KOPT-K1 (cell line): Measurements from ENCODE around the gene ACOXL.

Experiments used
- H3K27ac ChIP-seq: fragments of 200-600 bp; sonication (generic); 2 replicates; pipeline ENCODE4 v1.5.1; 2016; ENCODE audit warnings: antibody characterized with exemption, mild to moderate bottlenecking, low read depth, low read length; ENCODE audit not compliant: poor library complexity, severe bottlenecking
- H3K36me3 ChIP-seq: fragments of 200-600 bp; sonication (generic); 2 replicates; pipeline ENCODE4 v1.5.1; 2017; ENCODE audit warnings: antibody characterized with exemption, mild to moderate bottlenecking, low read length, moderate library complexity; ENCODE audit not compliant: insufficient read depth
- H3K9me3 ChIP-seq: fragments of 200-600 bp; sonication (generic); 2 replicates; pipeline ENCODE4 v1.5.1; 2017; ENCODE audit warnings: antibody characterized with exemption, low read length, mild to moderate bottlenecking; ENCODE audit not compliant: insufficient read depth, poor library complexity, severe bottlenecking

ACOXL gene

DNA sequence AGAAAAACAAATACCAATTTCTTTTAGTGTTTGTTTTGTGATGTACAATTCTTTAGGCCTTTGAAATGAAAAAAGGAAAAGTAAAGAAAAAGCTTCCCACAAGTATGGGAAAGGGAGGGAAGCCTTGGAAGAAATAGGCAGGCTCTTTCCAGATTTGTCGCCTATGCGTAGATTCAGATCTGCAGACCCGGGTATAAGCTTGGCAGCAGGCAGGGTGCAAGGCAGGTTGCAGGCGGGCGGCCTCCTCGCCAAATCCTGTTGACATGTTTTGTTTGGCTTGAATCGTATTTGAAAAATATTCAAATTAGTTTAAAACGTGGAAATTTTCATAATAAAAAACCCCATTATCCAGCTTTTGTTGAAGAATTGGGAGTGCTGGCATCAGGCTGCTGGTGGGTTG lies 104.3 kb downstream of the ACOXL start:
- H3K27ac ChIP-seq: no peak overlapping the region
- no peaks in the 10 kb centered on the region for H3K9me3 ChIP-seq
- H3K36me3 ChIP-seq: no peaks in the 10 kb centered on the region

DNA sequence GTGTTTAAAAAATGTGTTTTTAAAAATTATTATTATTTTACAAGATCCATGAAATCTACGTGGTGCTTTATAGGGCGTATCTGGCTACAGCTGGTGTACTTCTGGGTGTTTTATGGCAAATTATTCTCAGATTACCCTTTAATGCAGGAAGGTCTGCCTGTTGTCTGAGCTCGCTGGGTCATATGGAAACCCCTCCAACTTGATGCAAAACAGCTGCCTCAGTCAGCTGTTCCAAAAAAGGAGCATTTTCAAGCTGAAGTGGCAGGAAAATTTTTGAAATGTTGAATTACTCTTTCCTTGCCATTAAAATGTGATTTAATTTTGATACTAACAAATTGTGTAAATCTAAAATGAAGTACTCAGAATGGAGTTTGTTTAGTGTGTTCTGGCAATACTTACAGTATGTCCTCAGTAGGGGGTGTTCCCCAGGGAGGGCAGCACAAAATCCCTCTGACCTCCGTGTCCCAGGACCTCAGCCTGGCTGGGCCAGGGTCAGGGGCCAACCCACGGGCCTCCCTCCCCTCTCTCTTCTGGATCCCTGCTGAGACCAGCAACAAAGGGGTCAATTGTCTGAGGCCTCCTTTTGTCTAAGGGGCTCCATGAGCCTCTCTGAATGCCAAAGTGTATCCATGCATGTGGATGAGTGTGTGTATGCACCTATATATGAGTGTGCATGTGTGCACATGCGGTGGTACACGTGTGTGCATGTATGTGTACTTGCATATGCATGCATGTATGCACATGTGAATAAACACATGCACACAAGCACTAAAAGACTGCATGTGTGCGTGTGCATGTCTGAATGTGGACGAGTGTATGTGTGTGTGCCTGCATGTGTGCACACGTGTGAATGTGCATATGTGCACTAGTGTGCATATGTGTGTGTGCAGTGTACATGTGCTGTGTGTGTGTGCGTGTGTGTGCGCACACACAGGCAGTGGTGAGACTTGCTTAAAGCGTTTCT lies 105.4 kb downstream of the ACOXL start:
- Histone ChIP-seq H3K27ac (no peak overlapping the region), H3K36me3 (no peaks in the 10 kb centered on the region), H3K9me3 (no peaks in the 10 kb centered on the region)

DNA sequence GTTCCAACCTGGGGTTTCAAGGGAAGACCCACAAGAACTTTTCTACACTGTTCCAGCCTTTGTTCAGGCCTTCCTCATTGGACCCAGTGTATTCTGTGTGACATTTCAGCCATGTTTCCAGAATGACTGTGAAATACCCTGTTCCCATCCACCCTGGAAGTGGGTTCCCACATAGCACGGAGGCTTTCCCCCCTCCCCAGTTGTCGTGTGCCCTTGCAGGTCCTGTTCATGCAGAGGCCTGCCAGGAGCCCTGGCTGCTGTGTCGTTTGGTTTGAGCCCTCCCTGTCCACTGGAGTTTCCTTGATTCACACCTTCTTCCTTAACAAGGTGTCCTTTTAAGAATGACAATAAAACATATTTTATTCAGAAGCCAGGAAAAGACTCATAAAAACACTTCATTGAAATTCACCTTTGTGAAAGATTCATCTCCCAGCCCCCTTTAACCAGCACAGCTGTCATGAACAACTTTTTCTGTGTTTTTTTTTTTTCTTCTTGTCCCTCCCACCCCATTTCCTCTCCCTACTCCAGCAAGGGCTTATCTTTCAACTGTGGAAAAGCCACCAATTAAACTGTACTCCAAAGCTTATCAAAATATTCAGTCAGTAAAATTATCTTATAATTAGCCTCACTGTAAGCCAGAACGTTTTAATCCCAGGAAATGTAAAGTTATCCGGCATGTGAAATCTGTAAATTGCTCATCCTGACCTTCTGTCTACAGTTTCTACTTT lies 106.4 kb downstream of the ACOXL start:
- H3K27ac ChIP-seq: peak overlapping the region; percentile 21
- no peaks in the 10 kb centered on the region for H3K36me3 ChIP-seq
- no peaks in the 10 kb centered on the region for H3K9me3 ChIP-seq

DNA sequence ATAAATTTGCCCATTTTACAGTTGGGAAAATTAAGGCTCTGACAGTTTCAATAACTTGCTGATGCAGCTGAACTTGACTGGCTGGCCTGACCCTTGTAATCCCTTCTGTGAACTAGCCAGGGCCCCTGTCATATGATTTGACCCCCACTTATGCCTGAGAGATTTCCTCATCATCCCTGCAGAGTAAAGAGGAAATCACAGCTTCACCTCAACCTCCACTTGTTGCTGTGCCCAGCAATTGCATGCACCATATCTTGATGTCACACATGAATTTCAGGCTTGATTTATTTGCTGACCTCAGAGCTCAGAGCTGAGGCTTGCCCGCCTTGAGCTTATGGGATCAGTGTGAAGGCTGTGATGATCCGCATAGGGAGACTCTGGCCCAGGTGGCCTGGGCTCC lies 108.1 kb downstream of the ACOXL start:
- H3K27ac ChIP-seq: no peak overlapping the region
- H3K9me3 ChIP-seq: no peaks in the 10 kb centered on the region
- no peaks in the 10 kb centered on the region for H3K36me3 ChIP-seq

DNA sequence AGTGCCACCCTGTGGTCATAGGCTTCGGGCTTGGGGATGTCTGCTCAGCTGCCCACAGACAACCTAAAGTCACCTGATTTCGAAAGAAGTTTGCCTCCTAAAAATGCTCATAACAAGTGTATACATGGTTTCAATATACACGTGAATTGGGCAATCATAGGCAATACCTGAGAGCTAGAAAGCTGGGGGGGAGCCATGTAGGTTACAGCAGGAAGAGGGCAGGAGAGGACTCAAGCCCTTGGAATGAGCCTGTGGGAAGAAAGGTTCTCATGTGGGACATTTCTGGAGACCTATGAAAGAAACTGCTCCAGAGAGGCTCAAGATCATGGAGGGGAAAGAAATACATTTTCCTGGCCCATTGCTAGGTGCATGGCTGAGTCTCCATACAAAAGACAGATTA lies 109.7 kb downstream of the ACOXL start:
- Histone ChIP-seq H3K9me3 (no peaks in the 10 kb centered on the region), H3K36me3 (no peaks in the 10 kb centered on the region), H3K27ac (no peak overlapping the region)

DNA sequence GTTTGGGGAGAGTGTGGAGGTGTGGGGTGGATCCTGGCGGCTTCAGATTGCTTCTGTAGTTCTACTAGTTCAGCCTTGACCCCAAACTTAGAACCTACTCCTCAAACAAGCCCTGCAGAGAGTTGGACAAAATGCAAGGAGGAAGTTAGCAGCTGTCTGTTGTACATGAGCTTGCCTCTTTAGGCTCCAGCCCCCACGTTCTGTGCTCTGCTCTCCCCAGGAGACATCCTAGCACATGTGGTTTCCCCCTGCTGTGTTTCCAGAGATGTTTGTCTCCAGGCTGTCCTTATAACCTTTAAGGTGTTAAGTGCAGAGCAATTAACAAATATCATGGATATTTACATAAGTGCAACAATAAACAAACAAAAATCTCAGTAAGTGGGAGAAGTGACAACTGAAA lies 111.1 kb downstream of the ACOXL start:
- Histone ChIP-seq H3K36me3 (no peaks in the 10 kb centered on the region), H3K9me3 (no peaks in the 10 kb centered on the region), H3K27ac (no peak overlapping the region)

DNA sequence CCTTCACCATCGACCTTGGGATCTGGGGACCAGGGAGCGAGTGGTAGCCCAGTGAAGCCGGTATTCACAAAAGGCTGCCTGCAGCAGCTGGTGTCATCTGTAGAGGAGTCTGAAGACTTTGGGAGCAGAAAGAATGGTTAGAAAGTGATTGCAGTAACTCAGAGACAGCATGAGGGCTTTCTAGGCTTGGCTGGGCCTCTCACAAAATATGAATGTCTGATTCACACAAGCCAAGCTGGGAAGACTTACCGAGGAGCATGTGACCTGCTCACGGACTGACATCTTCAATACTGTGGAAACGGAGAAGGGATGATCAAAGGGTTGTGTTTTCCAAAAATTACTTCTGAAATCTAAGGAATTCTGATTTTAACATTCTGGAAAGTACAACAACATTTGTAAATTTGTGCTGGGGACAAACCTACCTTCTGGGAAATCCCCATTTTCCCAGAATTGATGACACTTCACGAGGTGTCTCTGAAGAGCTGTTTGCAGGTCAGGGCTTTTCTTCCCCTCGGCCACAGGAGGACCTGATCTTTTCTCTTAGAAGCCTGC lies 111.7 kb downstream of the ACOXL start:
- Histone ChIP-seq H3K27ac (no peak overlapping the region), H3K9me3 (no peaks in the 10 kb centered on the region), H3K36me3 (no peaks in the 10 kb centered on the region)

DNA sequence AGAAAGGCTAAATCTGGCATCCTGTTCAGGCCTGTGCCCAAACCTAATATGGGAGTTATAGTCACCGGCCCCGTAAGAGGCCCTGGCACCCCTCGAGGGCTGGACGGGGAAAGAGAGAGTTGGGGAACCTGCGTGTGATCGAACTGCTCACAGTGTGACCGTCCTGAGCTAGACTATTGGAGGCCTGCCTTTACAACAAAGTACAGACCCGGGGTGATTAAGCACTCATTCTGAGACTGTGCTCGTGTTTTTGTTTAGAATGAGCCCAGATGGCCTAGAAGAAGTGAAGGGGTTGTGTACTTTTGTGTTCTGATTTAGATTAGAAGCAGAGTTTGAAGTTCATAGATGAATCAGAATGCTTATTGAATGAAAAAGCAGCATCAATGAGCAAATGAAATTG lies 115.3 kb downstream of the ACOXL start:
- Histone ChIP-seq H3K27ac (no peak overlapping the region), H3K36me3 (no peaks in the 10 kb centered on the region), H3K9me3 (no peaks in the 10 kb centered on the region)

DNA sequence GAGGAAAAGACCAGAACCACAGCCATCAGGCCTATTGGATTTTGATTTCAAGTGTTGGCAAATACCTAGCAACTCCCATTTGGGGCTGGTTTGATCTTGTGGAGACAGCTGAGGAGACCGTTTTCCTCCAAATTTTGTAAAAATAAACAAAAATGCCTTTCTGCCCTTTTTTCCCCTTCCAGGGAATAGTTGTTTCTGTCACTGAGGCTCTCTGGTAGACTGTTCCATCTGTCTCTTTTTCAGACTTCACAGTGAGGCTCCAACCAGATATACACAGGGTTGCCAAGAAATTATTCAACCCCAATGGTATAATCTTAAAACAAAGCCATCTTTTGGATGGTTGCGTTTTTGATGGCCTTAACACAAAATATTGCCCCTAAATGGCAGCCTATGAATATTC lies 115.7 kb downstream of the ACOXL start:
- H3K27ac ChIP-seq: no peak overlapping the region
- H3K36me3 ChIP-seq: no peaks in the 10 kb centered on the region
- no peaks in the 10 kb centered on the region for H3K9me3 ChIP-seq

DNA sequence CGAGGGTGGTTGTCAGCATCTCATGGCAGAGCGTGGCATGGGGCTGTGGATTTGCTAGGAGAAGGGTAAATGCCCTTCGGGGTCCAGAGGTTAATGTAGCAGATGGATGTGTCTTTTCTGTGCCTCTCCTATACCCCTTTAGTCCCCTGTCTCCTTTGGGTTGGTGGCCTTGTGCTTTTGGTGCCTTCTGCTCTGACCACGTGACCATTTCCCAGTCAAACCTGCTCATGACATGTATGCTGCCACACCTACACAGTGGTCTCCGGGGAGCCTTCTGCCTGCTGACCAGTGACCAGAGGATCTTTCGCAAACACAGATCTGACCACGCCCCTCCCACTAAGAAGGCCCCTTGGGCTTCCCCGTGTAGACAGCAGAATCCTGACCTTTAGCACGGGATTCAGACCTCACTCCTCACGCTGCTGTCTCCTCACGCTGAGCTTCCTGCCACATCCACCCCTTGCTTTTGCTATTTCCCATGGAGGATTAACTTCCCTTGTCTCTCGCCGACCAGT lies 116.2 kb downstream of the ACOXL start:
- Histone ChIP-seq H3K27ac (no peak overlapping the region), H3K36me3 (no peaks in the 10 kb centered on the region)

DNA sequence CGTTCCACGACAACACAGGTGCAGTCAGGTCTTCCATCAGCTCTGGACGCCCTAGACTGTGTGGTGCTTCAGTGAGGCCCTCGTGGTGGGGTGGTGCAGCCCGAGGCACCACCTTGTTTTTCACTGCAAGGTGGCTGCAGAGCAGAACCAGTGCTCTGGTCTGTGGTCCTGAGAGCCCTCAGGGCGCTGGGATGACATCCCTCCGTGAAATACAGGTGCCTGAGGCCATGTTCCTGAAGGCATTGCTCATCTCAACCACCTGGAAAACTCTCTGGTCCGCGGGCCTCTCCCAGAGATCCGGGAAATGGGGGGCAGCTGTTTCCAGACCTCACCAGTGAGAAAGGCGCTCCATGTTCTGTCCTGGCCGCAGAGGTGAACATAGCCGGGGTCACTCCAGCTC lies 119.2 kb downstream of the ACOXL start:
- H3K36me3 ChIP-seq: no peaks in the 10 kb centered on the region
- no peaks in the 10 kb centered on the region for H3K9me3 ChIP-seq

More for the DNA sequence above, 116.2 kb downstream of the ACOXL start:
- H3K9me3 ChIP-seq: no peaks in the 10 kb centered on the region

DNA sequence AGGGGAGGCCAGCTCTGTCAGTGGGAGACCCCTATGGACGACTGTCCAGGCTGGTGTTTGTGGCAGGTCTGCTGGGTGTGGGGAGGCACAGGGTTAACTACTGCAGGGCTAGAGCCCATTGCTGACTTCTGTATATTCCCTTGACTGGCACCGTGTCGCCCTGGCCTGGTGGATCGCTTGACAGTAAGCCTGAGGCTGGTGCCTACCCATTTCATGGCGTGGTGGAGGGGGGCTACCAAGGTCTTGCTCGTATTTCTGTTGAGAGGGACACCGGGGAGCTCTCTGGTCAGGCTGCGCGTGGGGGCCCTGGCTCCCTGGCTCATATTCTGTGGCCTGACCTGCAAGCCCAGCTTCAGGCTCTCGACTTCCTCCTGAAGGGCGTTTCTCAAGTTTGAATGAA lies 119.7 kb downstream of the ACOXL start:
- H3K27ac ChIP-seq: peak overlapping the region; percentile 40
- H3K36me3 ChIP-seq: no peaks in the 10 kb centered on the region
- no peaks in the 10 kb centered on the region for H3K9me3 ChIP-seq

More for the DNA sequence above, 119.2 kb downstream of the ACOXL start:
- H3K27ac ChIP-seq: peak overlapping the region; percentile 40

DNA sequence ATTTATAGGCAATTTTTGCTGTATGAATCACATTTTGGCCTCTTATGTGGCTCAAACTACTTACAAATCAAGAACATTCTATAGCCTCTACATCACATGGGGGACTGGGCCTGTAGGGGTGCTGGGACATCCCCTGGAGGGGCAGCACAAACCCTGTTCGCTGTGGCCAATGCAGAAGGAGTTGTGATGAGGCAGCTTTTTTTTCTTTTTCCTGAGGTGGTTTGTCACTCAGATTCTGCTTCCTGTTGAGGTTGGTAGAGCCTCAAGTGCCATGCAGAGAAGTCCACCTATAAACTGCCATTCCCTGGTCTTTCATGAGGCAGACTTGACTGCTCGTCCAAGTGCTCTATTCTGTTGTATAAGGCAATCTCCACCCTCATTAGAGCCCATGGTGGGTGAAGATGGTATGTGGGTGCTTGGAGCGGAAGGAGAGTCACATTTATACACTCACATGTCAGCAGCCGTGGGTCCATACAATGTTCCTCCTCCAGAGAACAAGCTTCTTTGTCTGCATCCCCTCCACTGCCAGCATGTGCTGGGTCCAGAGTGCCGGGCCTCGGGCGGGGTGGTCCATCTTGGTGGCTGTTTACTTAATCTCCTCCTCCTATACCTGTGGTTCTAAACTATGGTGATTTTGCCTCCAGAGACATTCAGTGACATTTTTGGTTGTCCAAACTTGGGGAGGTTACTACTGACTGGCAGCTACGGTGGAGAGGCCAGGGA lies 120.3 kb downstream of the ACOXL start:
- Histone ChIP-seq H3K9me3 (no peaks in the 10 kb centered on the region), H3K27ac (peak overlapping the region; percentile 40), H3K36me3 (no peaks in the 10 kb centered on the region)

DNA sequence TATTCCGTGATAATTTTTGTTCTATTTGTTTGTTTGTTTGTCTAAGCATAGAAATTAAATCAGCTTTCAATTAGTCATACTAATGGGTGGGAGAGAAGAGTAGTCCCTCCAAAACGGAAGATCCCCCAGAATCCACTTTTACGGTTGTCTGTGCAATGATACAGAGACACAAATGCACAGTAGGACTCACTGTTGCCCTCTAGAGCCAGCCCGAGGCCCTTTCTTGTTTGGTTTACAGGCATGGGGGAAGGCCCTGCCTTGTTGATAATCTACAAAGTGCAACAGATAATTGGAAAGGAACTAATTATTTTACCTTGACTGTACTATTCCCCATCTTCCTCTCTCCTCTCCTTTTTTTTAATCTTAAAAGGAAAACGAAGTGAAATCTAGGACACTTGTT lies 121.1 kb downstream of the ACOXL start:
- Histone ChIP-seq H3K27ac (peak overlapping the region; percentile 40), H3K36me3 (no peaks in the 10 kb centered on the region), H3K9me3 (no peaks in the 10 kb centered on the region)

DNA sequence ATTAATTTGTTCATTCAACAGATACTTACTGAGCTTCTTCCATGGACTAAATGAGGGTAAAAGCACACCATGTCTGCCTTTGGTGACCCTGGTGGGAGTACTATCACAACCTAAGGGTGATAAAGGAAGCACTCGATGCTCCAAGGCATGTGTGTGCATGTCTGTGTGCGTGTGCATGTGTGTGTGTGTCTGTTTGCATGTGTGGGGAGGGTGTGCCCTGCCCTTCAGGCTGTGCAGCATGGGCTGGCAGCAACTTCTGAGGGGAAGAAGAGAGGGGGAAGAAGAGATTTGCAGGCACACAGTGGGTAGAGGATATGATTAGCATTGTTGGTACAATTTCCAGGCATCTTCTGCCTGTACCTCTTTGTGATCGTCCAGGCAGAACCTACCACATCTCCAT lies 121.6 kb downstream of the ACOXL start:
- Histone ChIP-seq H3K9me3 (no peaks in the 10 kb centered on the region), H3K36me3 (no peaks in the 10 kb centered on the region), H3K27ac (peak overlapping the region; percentile 1)
